OCI-LY7 (cell line): Measurements from ENCODE around the gene MTSS2.

Experiments used
- CTCF ChIP-seq: fragments of 200-600 bp; sonication (generic); conservative IDR thresholded peaks from 2 replicates; pipeline ENCODE4 v1.5.1; 2014; ENCODE audit warnings: mild to moderate bottlenecking, antibody characterized with exemption, low read length, moderate library complexity, mixed read lengths
- EZH2phosphoT487 ChIP-seq: fragments of 200-600 bp; sonication (generic); IDR thresholded peaks from 2 replicates; pipeline ENCODE4 v1.6.1; 2018; ENCODE audit warnings: low read depth, borderline replicate concordance, mild to moderate bottlenecking, mixed run types, antibody characterized with exemption, low read length, moderate library complexity, mixed read lengths

GRCh38 chr16:70678898-70679670, 6.8 kb downstream of the MTSS2 start:
- TF ChIP-seq CTCF: no peak
- TF ChIP-seq EZH2phosphoT487: no peak
